Liver (tissue), 9 donors: Measurements from ENCODE around the gene SECISBP2L. TPM values are rescaled to one million over a fixed set of nuclear protein-coding genes. Genes with fewer than 3 reads are reported as not detected.

Experiments
- DNase-seq: peaks from one replicate; pipeline ENCODE4 v3.0.0-alpha.2; 2017; ENCODE audit warnings: low spot score
- H3K27ac ChIP-seq, 2 donors: one replicate each; pipeline ENCODE4 v1.7.0; 2013; ENCODE audit warnings: inconsistent platforms in 2 of 2, low read length in 2 of 2, control low read depth in 1 of 2, low read depth in 1 of 2, mild to moderate bottlenecking in 1 of 2
- H3K27me3 ChIP-seq, 4 donors: one replicate each; pipeline versions ENCODE4 v1.6.1 to v1.7.0; 2013; ENCODE audit warnings: low read length in 3 of 4, inconsistent platforms in 1 of 4, mild to moderate bottlenecking in 1 of 4, moderate library complexity in 1 of 4; ENCODE audit not compliant: control insufficient read depth in 4 of 4, insufficient read depth in 4 of 4
- H3K36me3 ChIP-seq, 4 donors: one replicate each; pipeline versions ENCODE4 v1.6.1 to v1.7.0; 2013; ENCODE audit warnings: low read length in 3 of 4, mild to moderate bottlenecking in 3 of 4, low read depth in 1 of 4, moderate library complexity in 1 of 4; ENCODE audit not compliant: control insufficient read depth in 4 of 4, insufficient read depth in 3 of 4
- H3K4me1 ChIP-seq, 4 donors: one replicate each; pipeline versions ENCODE4 v1.6.1 to v1.7.0; 2013; ENCODE audit warnings: low read length in 3 of 4, mild to moderate bottlenecking in 3 of 4, moderate library complexity in 1 of 4; ENCODE audit not compliant: control insufficient read depth in 4 of 4, insufficient read depth in 4 of 4
- H3K4me3 ChIP-seq, 3 donors: one replicate each; pipeline versions ENCODE4 v1.6.1 to v1.7.0; 2013; ENCODE audit warnings: low read length in 3 of 3, control low read depth in 1 of 3, low read depth in 1 of 3, mild to moderate bottlenecking in 1 of 3
- H3K9ac ChIP-seq, 2 donors: one replicate each; pipeline ENCODE4 v1.7.0; 2013; ENCODE audit warnings: low read length in 2 of 2, mild to moderate bottlenecking in 2 of 2, moderate library complexity in 2 of 2, control low read depth in 1 of 2, low read depth in 1 of 2
- H3K9me3 ChIP-seq, 4 donors: one replicate each; pipeline versions ENCODE4 v1.6.1 to v1.7.0; 2013; ENCODE audit warnings: low read length in 3 of 4; ENCODE audit not compliant: control insufficient read depth in 4 of 4
- CTCF ChIP-seq: fragments of 150-350 bp; IDR thresholded peaks from 2 replicates; pipeline ENCODE4 v1.5.1; 2017; ENCODE audit warnings: improper control_type of control experiment, low read depth, low read length; ENCODE audit not compliant: missing input control
- EGR1 ChIP-seq, 2 donors: IDR thresholded peaks; 2 replicates each; pipeline ENCODE4 v1.6.1; 2016 to 2018; ENCODE audit warnings: antibody characterized with exemption in 2 of 2, low read depth in 2 of 2
- FOXA1 ChIP-seq: IDR thresholded peaks from 2 replicates; pipeline ENCODE4 v1.6.1; 2016; ENCODE audit warnings: antibody characterized with exemption
- FOXA2 ChIP-seq: IDR thresholded peaks from 2 replicates; pipeline ENCODE4 v1.6.1; 2016; ENCODE audit warnings: antibody characterized with exemption
- GABPA ChIP-seq, 2 donors: IDR thresholded peaks in 1 of 2; conservative IDR thresholded peaks in 1 of 2; 2 replicates each; pipeline ENCODE4 v1.6.1; 2016; ENCODE audit warnings: antibody characterized with exemption in 2 of 2, mild to moderate bottlenecking in 1 of 2, moderate library complexity in 1 of 2
- HNF4G ChIP-seq: IDR thresholded peaks from 2 replicates; pipeline ENCODE4 v1.6.1; 2016; ENCODE audit warnings: antibody characterized with exemption
- JUND ChIP-seq, 2 donors: IDR thresholded peaks; 2 replicates each; pipeline ENCODE4 v1.6.1; 2016; ENCODE audit warnings: antibody characterized with exemption in 2 of 2
- MAX ChIP-seq: IDR thresholded peaks from 2 replicates; pipeline ENCODE4 v1.6.1; 2016; ENCODE audit warnings: antibody characterized with exemption
- NR2F2 ChIP-seq: IDR thresholded peaks from 2 replicates; pipeline ENCODE4 v1.6.1; 2016; ENCODE audit warnings: antibody characterized with exemption
- RAD21 ChIP-seq, 2 donors: IDR thresholded peaks; 2 replicates each; pipeline ENCODE4 v1.6.1; 2016; ENCODE audit warnings: antibody characterized with exemption in 2 of 2, mild to moderate bottlenecking in 2 of 2
- REST ChIP-seq: IDR thresholded peaks from 2 replicates; pipeline ENCODE4 v1.6.1; 2016; ENCODE audit warnings: antibody characterized with exemption, mild to moderate bottlenecking
- RXRA ChIP-seq, 2 donors: IDR thresholded peaks; 2 replicates each; pipeline ENCODE4 v1.6.1; 2017 to 2018; ENCODE audit warnings: antibody characterized with exemption in 2 of 2, mild to moderate bottlenecking in 1 of 2
- SP1 ChIP-seq: IDR thresholded peaks from 2 replicates; pipeline ENCODE4 v1.6.1; 2018; ENCODE audit warnings: antibody characterized with exemption, mild to moderate bottlenecking
- TAF1 ChIP-seq: conservative IDR thresholded peaks from 2 replicates; pipeline ENCODE4 v1.6.1; 2016; ENCODE audit warnings: antibody characterized with exemption, mild to moderate bottlenecking
- YY1 ChIP-seq: IDR thresholded peaks from 2 replicates; pipeline ENCODE4 v1.6.1; 2016; ENCODE audit warnings: antibody characterized with exemption, mild to moderate bottlenecking
- WGBS: extraction: QIAGEN DNeasy Blood & Tissue Kit; methylation state at CpG from one replicate; pipeline ENCODE4 v1.1.7; 2013; 5-methylcytosine and 5-hydroxymethylcytosine counted together
- polyA plus RNA-seq, 2 donors: library from polyadenylated mRNA; stranded (reverse) in 1 of 2; unstranded in 1 of 2; fragments of 200-250 nt in 1 of 2; fragments of >200 nt in 1 of 2; fragmentation: Nextera tagmentation in 1 of 2; extraction: Ambion mirVana in 1 of 2; gene quantifications; one replicate each; pipeline versions ENCODE4 v1.2.1 to v1.2.3, GENCODE V29; 2013 to 2015
- total RNA-seq, 2 donors: library from RNA; depleted of rRNA; stranded (reverse); fragments of >200 nt; gene quantifications; one replicate each; pipeline ENCODE4 v1.2.3, GENCODE V29; 2014
- donor health status: healthy.
- donor health status: healthy.
- donor health status: healthy.
- donor health status: healthy.
- donor health status: healthy.

SECISBP2L gene
- total and polyA plus RNA-seq, 4 donors, result 5.7 to 15.7 (median 14.3) TPM

- H3K36me3 ChIP-seq, result no peaks in the 10 kb centered on the region
- 95% methylated on average over 5 of the region's 5 CpGs for WGBS
- H3K9ac ChIP-seq, result no peak overlapping the region
- TF ChIP-seq GABPA (IDR thresholded peaks at IDR 0.05 in 1 of 2, conservative IDR thresholded peaks at IDR 0.05 in 1 of 2) (no peak), FOXA2 (no peak), NR2F2 (no peak), CTCF (no peak), RAD21 (IDR thresholded peaks at IDR 0.05) (no peak), FOXA1 (no peak), MAX (no peak), EGR1 (IDR thresholded peaks at IDR 0.05; ENCODE audit: low read depth in 2 of 2) (no peak), JUND (IDR thresholded peaks at IDR 0.05) (no peak)
- H3K4me1 ChIP-seq, result peaks cover 0 to 7% (median 2%) of the 10 kb centered on the region in 4 donors
- H3K4me3 ChIP-seq, result no peak overlapping the region
- no peaks in the 10 kb centered on the region for H3K27me3 ChIP-seq
- no peaks in the 10 kb centered on the region for H3K9me3 ChIP-seq
- H3K27ac ChIP-seq, result no peak overlapping the region
- no peak for DNase-seq
Observed at GRCh38 chr15:49083401-49084284, 37.4 kb upstream of the SECISBP2L start.

- H3K27ac ChIP-seq, result no peak overlapping the region
- no peaks in the 10 kb centered on the region for H3K9me3 ChIP-seq
- H3K9ac ChIP-seq, result no peak overlapping the region
- H3K36me3 ChIP-seq, result no peaks in the 10 kb centered on the region
- H3K27me3 ChIP-seq, result no peaks in the 10 kb centered on the region
- H3K4me1 ChIP-seq, result peaks cover 0 to 7% (median 2%) of the 10 kb centered on the region in 4 donors
- no peak for DNase-seq
- H3K4me3 ChIP-seq, result no peak overlapping the region
- TF ChIP-seq JUND (IDR thresholded peaks at IDR 0.05) (no peak), SP1 (no peak), EGR1 (IDR thresholded peaks at IDR 0.05; ENCODE audit: low read depth in 2 of 2) (no peak), GABPA (IDR thresholded peaks at IDR 0.05 in 1 of 2, conservative IDR thresholded peaks at IDR 0.05 in 1 of 2) (no peak), TAF1 (no peak)
- WGBS, result 94% methylated on average over 1 of the region's 1 CpG
Observed at GRCh38 chr15:49082960-49083359, 36.7 kb upstream of the SECISBP2L start.

GRCh38 chr15:49079340-49080039 is 33.2 kb upstream of the SECISBP2L start:
- Histone ChIP-seq H3K27me3 (no peaks in the 10 kb centered on the region), H3K4me3 (no peak overlapping the region), H3K9ac (no peak overlapping the region), H3K27ac (no peak overlapping the region), H3K4me1 (no peaks in the 10 kb centered on the region), H3K36me3 (no peaks in the 10 kb centered on the region), H3K9me3 (no peaks in the 10 kb centered on the region)
- no peak for DNase-seq
- no peak for TF ChIP-seq HNF4G
- TF ChIP-seq YY1, result no peak
- no peak for TF ChIP-seq TAF1
- TF ChIP-seq REST, result no peak
- TF ChIP-seq JUND (IDR thresholded peaks at IDR 0.05), result no peak
- no peak for TF ChIP-seq SP1
- TF ChIP-seq RXRA (IDR thresholded peaks at IDR 0.05), result no peak
- TF ChIP-seq NR2F2, result no peak
- no peak for TF ChIP-seq EGR1 (IDR thresholded peaks at IDR 0.05; ENCODE audit: low read depth in 2 of 2)
- TF ChIP-seq FOXA2, result no peak
- TF ChIP-seq CTCF, result no peak
- WGBS, result 92% methylated on average over 23 of the region's 23 CpGs
